RKO (cell line): ENCODE data around the gene PSMB3.
"Not testable (repeated sequence)": the region's sequence is repeated elsewhere in the genome, so short reads cannot be mapped to it uniquely, and the experiment has no call there.

Experiments used
- DNase-seq: peaks from one replicate; pipeline ENCODE4 v3.0.0-alpha.2; 2016; ENCODE audit warnings: low spot score

Gene PSMB3

GRCh38 chr17:38716368-38717005 is 36.1 kb upstream of the PSMB3 start:
- no peak for DNase-seq

- DNase-seq: no peak
These were observed 35.3 kb upstream of the PSMB3 start for GRCh38 chr17:38717139-38717745.

- no peak for DNase-seq
These were observed 33.1 kb upstream of the PSMB3 start for GRCh38 chr17:38719289-38719942.

GRCh38 chr17:38719943-38720641 is 32.4 kb upstream of the PSMB3 start:
- no peak for DNase-seq

- DNase-seq: no peak
These were observed 31.6 kb upstream of the PSMB3 start for GRCh38 chr17:38720941-38721340.

DNA sequence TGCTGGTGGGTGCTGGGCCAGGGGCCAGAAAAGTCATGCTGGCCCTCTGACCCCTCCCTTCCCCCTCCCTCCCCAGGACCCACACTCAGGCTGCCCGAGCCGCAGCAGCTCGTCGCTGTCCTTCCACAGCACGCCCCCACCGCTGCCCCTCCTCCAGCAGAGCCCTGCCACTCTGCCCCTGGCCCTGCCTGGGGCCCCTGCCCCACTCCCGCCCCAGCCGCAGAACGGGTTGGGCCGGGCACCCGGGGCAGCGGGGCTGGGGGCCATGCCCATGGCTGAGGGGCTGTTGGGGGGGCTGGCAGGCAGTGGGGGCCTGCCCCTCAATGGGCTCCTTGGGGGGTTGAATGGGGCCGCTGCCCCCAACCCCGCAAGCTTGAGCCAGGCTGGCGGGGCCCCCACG is 30.7 kb upstream of the PSMB3 start:
- no peak for DNase-seq

GRCh38 chr17:38724337-38724988 is 28.1 kb upstream of the PSMB3 start:
- no peak for DNase-seq

DNA sequence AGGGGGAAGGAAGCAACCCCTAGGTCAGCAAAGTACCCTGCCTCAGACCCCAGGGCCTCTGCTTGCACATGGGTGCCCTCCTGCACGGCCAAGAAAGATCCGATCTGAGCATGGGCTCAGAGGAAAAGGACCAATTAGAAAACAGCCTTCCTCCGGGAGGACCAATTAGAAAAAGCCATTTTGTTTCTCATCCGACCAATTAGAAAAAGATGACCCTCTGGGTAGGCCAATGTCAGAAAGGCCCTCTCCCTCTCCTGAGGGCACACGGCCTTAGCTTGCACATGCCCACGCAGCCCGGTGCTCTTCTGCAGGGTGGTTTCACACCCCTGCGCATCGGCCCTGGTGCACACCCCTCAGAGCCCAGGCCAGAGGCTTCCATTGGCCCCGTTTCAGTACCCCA is 27.5 kb upstream of the PSMB3 start:
- DNase-seq: no peak

- DNase-seq: not testable (repeated sequence)
These were observed 26.4 kb upstream of the PSMB3 start for GRCh38 chr17:38726145-38726544.

DNA sequence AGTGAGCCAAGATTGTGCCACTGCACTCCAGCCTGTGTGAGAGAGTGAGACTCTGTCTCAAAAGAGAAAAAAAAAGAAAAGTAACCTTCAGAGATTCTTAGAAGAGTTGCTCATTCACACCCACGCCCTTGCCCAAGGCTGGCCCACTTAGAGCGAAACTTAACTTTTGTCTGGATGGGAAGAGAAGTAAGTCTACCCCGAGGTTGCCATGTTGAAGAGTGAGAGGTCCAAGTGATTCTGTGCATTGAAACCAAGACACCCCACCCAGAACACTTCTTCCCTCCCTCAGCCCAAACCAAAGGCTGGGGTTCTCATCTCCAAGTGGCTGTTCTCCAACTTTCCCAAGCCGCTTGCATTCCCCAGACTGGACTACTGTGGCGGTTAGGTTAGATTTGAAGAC is 24.8 kb upstream of the PSMB3 start:
- DNase-seq: no peak

GRCh38 chr17:38728290-38728831 is 24.2 kb upstream of the PSMB3 start:
- DNase-seq: no peak

GRCh38 chr17:38729368-38729885 is 23.1 kb upstream of the PSMB3 start:
- DNase-seq: no peak

DNA sequence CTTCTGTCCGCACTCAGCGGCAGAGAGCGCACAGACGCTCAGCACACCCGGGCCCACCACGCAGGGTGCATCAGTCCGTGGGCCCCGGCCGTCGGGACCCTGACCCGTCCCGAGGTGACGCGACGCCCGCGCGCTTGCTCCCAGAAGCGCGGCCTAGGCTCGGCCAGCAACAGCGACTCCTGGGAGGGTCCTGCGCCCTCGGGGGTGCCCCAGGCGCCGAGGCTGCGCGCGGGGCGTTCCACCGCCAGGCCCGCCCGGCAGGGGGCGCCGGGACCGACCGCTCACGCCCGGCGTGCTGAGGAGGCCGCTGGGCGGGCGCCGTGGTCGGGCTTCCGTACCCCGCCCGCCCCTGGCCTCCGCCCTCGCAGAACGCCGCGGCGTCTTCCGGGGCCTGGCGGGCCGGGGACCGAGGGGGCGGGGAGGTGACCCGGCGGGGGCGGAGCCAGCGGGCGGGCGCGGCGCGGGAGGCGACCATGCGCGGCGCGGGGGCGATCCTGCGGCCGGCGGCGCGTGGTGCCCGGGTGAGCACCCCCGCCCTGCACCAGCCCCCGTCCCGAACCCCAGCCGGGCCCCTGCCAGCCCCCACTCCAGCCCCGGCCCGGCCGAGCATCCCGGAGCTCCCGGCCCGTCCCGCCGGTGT is 22.5 kb upstream of the PSMB3 start, which contains the start of gene CISD3:
TSS of gene CISD3 (plus strand) at position 456 of the 640 bp plus-strand sequence. CDS start at position 474, 18 bp downstream.
- DNase-seq: peak; percentile 88

DNA sequence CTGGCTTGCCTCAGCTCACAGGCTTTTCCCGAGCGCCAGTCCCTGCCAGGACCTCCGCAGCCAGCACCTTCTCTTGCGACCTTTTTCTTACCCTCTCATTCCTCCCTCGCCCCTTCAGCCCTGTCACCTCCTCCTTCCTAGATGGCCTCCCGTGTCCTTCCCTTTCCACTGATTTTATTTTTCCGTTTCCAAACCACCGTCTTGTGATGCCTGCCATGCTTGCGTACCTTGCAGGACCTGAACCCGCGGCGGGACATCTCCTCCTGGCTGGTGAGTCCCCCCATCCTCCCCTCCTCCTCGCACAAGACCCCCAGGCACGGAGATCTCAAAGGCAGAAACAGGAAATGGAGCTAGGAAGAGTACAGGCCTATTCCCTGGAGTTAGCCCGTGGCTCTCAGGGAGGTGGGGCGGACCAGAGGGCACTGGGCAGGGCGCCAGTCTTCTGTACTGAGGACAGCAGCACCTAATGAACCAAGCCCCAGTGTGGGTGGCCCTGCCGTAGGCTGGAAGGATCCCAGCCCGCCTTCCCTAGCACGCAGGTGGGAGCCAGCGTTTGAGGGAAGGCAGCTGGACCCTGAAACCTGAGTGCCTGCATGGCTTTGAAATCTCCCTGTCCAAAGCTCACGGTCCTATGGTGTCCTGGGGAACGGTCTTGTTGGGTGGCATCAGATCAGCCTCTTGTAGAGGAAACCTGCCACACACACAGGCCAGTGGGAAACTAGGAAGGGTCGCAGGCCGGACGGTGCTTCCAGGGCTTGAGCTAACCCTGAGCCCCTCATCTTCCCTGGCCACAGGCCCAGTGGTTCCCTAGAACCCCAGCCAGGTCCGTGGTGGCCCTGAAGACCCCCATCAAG is 21.8 kb upstream of the PSMB3 start:
- peak; percentile 78 for DNase-seq

- DNase-seq: no peak
These were observed 20.8 kb upstream of the PSMB3 start for GRCh38 chr17:38731526-38732294.

DNA sequence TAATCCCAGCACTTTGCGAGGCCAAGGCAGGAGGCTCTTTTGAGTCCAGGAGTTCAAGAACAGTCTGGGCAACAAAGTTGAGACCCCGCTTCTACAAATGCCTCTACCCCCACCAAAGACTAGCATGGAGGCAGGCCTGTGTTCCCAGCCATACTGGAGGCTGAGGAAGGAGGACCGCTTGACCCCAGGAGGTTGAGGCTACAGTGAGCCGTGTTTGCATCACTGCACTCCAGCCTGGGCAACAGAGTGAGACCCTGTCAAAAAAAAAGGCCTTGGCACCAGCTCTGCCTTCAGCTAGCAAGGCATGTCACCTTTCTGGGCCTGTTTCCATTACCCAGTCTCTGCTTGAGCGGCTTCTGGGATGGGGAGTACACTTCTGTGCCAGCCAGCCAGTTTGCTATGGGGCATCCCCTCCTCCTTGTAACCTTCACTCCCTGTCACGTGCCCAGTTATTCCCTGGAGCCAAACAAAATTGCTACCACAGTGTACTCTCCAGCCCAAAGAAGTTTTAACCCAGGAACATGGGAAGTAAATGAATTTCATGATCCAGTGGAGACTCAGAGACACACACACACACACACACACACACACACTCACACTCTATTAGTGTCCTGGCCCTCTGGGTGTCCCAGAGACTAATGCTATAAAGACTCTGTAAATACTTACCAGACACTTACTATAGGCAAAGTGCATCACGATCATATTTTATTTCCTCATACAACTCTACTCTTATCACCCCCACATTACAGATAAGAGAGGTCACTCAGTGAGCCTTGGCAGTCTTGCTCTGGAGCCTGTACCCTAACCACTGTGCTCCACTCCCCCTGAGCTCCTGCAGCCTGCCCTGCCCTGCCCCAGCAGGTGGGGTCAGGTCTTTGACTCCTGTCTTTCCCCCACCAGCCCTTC is 19.9 kb upstream of the PSMB3 start:
- no peak for DNase-seq

- no peak for DNase-seq
These were observed 19.1 kb upstream of the PSMB3 start for GRCh38 chr17:38733282-38733981.
